ENCODE data around the gene TTC5.

GRCh38 chr14:20332788-20333493 is 27.2 kb upstream of the TTC5 start, which contains the start of gene CCNB1IP1:
- TF ChIP-seq CTCF (IDR thresholded peaks at IDR 0.05): peak in 1 of 4 experiments; percentile 20
- TF ChIP-seq POLR2A (IDR thresholded peaks at IDR 0.05): peak; percentile 46 to 58
